Measurements from ENCODE around the gene GPR4. TPM values are rescaled to one million over a fixed set of nuclear protein-coding genes. Genes with fewer than 3 reads are reported as not detected.
A peak's percentile ranks its signal among the peaks of the same experiment; 100 is the strongest.
"Not testable (repeated sequence)": the region's sequence is repeated elsewhere in the genome, so short reads cannot be mapped to it uniquely, and the experiment has no call there.

The GPR4 gene
- total RNA-seq, 1 donor from 2014 or later, result 10.5 TPM

GRCh38 chr19:45616704-45617017, 14.6 kb upstream of the GPR4 start:
- ATAC-seq (no peak), DNase-seq (no peak)
- Histone ChIP-seq H3K9me3 (no peaks in the 10 kb centered on the region), H3K4me1 (peaks cover 22% of the 10 kb centered on the region), H3K27ac (no peak overlapping the region), H3K27me3 (ENCODE audit: low read depth) (no peaks in the 10 kb centered on the region), H3K36me3 (peaks cover 79% of the 10 kb centered on the region), H3K4me3 (no peak overlapping the region)
- TF ChIP-seq, protein P1, sequence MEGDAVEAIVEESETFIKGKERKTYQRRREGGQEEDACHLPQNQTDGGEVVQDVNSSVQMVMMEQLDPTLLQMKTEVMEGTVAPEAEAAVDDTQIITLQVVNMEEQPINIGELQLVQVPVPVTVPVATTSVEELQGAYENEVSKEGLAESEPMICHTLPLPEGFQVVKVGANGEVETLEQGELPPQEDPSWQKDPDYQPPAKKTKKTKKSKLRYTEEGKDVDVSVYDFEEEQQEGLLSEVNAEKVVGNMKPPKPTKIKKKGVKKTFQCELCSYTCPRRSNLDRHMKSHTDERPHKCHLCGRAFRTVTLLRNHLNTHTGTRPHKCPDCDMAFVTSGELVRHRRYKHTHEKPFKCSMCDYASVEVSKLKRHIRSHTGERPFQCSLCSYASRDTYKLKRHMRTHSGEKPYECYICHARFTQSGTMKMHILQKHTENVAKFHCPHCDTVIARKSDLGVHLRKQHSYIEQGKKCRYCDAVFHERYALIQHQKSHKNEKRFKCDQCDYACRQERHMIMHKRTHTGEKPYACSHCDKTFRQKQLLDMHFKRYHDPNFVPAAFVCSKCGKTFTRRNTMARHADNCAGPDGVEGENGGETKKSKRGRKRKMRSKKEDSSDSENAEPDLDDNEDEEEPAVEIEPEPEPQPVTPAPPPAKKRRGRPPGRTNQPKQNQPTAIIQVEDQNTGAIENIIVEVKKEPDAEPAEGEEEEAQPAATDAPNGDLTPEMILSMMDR (IDR thresholded peaks at IDR 0.05), result no peak
- intact Hi-C loops (cut with DNase I), result no loop called here

GRCh38 chr19:45615795-45616703, 14.0 kb upstream of the GPR4 start:
- Histone ChIP-seq H3K27ac (no peak overlapping the region), H3K4me3 (no peak overlapping the region), H3K36me3 (peaks cover 79% of the 10 kb centered on the region), H3K27me3 (ENCODE audit: low read depth) (no peaks in the 10 kb centered on the region), H3K9me3 (no peaks in the 10 kb centered on the region), H3K4me1 (peaks cover 22% of the 10 kb centered on the region)
- TF ChIP-seq, protein P1 (IDR thresholded peaks at IDR 0.05), result no peak
- intact Hi-C loops (cut with DNase I), result no loop called here
- ATAC-seq, result peak; percentile 89 to 90
- DNase-seq, result peak; percentile 84

DNA sequence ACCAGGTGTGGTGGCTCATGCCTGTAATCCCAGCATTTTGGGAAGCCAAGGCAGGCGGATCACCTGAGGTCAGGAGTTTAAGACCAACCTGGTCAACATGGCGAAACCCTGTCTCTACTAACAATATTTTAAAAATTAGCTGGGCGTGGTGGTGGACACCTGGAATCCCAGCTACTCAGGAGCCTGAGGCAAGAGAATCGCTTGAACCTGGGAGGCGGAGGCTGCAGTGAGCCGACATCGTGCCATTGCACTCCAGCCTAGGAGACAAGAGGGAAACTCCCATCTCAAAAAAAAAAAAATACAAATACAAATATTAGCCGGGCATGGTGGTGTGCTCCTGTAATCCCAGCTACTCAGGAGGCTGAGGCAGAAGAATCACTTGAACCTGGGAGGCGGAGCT, 13.0 kb upstream of the GPR4 start:
- H3K27me3 ChIP-seq (ENCODE audit: low read depth); H3K27ac ChIP-seq; H3K9me3 ChIP-seq; DNase-seq; intact Hi-C loops (cut with DNase I); H3K4me3 ChIP-seq; ATAC-seq: not testable (repeated sequence)
- H3K4me1 ChIP-seq, result peaks cover 22% of the 10 kb centered on the region
- peaks cover 80% of the 10 kb centered on the region for H3K36me3 ChIP-seq

- Histone ChIP-seq H3K4me1 (peaks cover 22% of the 10 kb centered on the region), H3K27ac (peak overlapping the region; percentile 31), H3K27me3 (ENCODE audit: low read depth) (no peaks in the 10 kb centered on the region), H3K4me3 (no peak overlapping the region), H3K9me3 (no peaks in the 10 kb centered on the region), H3K36me3 (peaks cover 80% of the 10 kb centered on the region)
- ATAC-seq (peak; percentile 38 to 43), DNase-seq (no peak)
- intact Hi-C loops (cut with DNase I), result no loop called here
- TF ChIP-seq, protein P1 (IDR thresholded peaks at IDR 0.05), result no peak
Measured at GRCh38 chr19:45613926-45614725, 12.1 kb upstream of the GPR4 start.

- no peak overlapping the region for H3K27ac ChIP-seq
- peaks cover 50% of the 10 kb centered on the region for H3K36me3 ChIP-seq
- H3K4me3 ChIP-seq, result no peak overlapping the region
- H3K27me3 ChIP-seq (ENCODE audit: low read depth), result no peaks in the 10 kb centered on the region
- H3K9me3 ChIP-seq, result no peaks in the 10 kb centered on the region
- intact Hi-C loops (cut with DNase I), result no loop called here
- ATAC-seq (no peak), DNase-seq (no peak)
- peaks cover 12% of the 10 kb centered on the region for H3K4me1 ChIP-seq
- TF ChIP-seq, protein P1 (IDR thresholded peaks at IDR 0.05), result no peak
Measured at GRCh38 chr19:45608948-45609347, 6.9 kb upstream of the GPR4 start.

Data from lower lobe of right lung (tissue), 2 donors.